ENCODE data around the gene RGL2. TPM values are rescaled to one million over a fixed set of nuclear protein-coding genes. Genes with fewer than 3 reads are reported as not detected.

The RGL2 gene
- total RNA-seq, 1 experiment from 2014 or later = 48.8 TPM

DNA sequence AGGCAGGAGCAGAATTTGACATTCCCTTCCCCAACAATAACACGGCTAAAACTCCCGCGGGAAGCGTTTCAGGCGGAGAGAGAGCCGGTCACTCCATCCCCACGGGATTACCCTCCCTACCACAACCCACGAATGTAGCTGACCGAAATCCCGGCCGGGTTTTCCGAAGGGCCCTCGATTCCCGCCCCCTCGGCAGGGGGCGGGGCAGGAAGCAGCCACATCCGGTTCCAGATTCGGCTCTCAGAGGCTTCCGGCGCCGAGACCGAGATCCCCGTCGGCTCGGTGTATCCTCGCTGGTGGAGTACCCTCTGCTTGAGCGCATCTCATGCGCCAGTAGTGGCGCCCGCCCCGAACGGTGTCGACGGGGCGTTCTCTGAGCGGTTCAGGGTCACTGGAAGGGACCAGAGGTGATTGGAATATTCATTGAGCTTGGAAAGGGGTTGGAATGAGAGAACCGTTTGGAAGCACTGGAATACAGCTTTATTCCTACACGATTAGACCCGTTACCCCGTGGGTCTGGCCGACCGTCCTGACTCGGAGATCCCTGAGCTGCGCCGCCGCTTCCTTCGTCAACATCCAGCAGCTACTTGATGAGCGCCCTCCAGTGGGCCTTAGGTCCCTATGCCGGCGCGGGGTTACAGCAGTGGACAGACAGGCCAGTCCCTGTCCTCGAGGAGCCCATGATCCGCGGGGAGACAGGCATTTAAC lies 649 bp upstream of the RGL2 start:
- Histone ChIP-seq H3K27me3 (replicated peaks; ENCODE audit: insufficient read depth, low read depth, low read length, poor library complexity) (no peaks in the 10 kb centered on the region), H3K4me1 (ENCODE audit: insufficient read depth, low read length, poor library complexity, severe bottlenecking) (peaks cover 6% of the 10 kb centered on the region), H3K36me3 (ENCODE audit: insufficient read depth, low read length, poor library complexity, severe bottlenecking) (peaks cover 15% of the 10 kb centered on the region), H3K4me3 (ENCODE audit: low read depth, low read length, poor library complexity, severe bottlenecking) (peak overlapping the region; percentile 75), H3K27ac (ENCODE audit: low read depth, low read length, poor library complexity, severe bottlenecking) (peak overlapping the region; percentile 92), H3K9me3 (ENCODE audit: low read depth, low read length, poor library complexity, severe bottlenecking) (no peaks in the 10 kb centered on the region)
- DNase-seq (ENCODE audit: low spot score) = peak; percentile 98
- no peak for TF ChIP-seq EZH2 (IDR thresholded peaks at IDR 0.05; ENCODE audit: borderline replicate concordance, low read depth, low read length, poor library complexity, severe bottlenecking)
- TF ChIP-seq, protein P1, sequence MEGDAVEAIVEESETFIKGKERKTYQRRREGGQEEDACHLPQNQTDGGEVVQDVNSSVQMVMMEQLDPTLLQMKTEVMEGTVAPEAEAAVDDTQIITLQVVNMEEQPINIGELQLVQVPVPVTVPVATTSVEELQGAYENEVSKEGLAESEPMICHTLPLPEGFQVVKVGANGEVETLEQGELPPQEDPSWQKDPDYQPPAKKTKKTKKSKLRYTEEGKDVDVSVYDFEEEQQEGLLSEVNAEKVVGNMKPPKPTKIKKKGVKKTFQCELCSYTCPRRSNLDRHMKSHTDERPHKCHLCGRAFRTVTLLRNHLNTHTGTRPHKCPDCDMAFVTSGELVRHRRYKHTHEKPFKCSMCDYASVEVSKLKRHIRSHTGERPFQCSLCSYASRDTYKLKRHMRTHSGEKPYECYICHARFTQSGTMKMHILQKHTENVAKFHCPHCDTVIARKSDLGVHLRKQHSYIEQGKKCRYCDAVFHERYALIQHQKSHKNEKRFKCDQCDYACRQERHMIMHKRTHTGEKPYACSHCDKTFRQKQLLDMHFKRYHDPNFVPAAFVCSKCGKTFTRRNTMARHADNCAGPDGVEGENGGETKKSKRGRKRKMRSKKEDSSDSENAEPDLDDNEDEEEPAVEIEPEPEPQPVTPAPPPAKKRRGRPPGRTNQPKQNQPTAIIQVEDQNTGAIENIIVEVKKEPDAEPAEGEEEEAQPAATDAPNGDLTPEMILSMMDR (conservative IDR thresholded peaks at IDR 0.05; ENCODE audit: low read depth, low read length) = peak; percentile 77
- BruUV-seq (replicated peaks) = TSS peak; percentile 80
- CTCF ChIA-PET = interaction anchor here (0.6 to 1.4 kb wide), 4 partner anchors 10 to 89 kb away, joined by 3 to 22 read pairs (median 5); partner anchors contain the start of genes PFDN6, WDR46 and ZBTB22
- intact Hi-C loops (cut with micrococcal nuclease; ENCODE audit: unreplicated experiment) = loop anchor here (1.0 to 5.0 kb wide), 3 partner anchors 15 to 128 kb away; partner anchors contain the start of genes HSD17B8, RXRB, SLC39A7 and TAPBP
- POLR2A ChIA-PET (ENCODE audit: low non-redundant PET) = interaction anchor here (0.5 to 0.9 kb wide), 2 partner anchors 18 to 1114 kb away, joined by 3 to 7 read pairs; partner anchors contain the start of gene ZBTB22

DNA sequence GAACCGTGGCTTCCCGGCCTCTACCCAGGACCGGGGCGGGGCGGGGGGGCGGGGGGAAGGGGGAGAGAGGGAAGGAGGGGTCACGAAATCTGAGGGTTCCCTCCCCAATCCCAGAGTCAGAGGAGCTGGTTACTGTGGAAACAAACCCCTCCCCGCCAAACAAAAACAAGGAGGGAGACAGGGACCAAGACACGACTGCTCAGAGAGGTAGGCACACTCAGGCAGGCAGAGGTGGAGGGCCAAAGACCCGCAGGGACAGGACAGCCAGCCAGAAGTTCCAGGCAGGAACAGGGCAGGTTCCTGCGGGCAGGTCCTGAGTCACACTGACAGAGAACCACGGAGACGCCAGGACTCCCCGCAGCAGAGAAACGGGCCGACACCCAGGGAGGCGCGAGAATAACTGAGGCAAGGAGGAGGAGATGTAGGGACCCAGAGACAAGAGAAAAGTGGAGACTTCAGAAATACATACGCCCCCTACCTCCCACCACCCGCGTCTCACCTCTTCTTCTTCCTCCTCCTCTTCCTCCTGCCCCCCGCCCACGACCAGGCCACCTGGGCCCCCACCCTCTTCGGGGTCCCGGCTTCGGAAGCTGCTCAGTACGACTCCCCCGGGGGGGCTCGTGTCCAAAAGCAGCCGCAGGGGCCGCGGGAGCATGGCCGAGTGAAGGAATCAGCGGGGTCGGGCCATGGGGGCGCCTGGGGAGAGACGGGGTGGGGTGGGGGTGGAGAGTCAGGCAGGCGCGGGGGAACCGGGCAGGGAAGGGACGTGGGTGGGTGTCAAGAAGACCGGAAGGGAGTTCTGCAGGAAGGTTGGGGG lies 578 bp downstream of the RGL2 start:
- no TSS peak for BruUV-seq (replicated peaks)

More for the DNA sequence above, 578 bp downstream of the RGL2 start:
- ChIA-PET POLR2A (ENCODE audit: low non-redundant PET) (no interaction called here), CTCF (interaction anchor here (0.6 kb wide), 1 partner anchor 1191 kb away, joined by 5 read pairs; no protein-coding TSS in a partner anchor)
- Histone ChIP-seq H3K9me3 (ENCODE audit: low read depth, low read length, poor library complexity, severe bottlenecking) (no peaks in the 10 kb centered on the region), H3K4me3 (ENCODE audit: low read depth, low read length, poor library complexity, severe bottlenecking) (peak overlapping the region; percentile 75), H3K27me3 (replicated peaks; ENCODE audit: insufficient read depth, low read depth, low read length, poor library complexity) (no peaks in the 10 kb centered on the region), H3K27ac (ENCODE audit: low read depth, low read length, poor library complexity, severe bottlenecking) (peak overlapping the region; percentile 92), H3K4me1 (ENCODE audit: insufficient read depth, low read length, poor library complexity, severe bottlenecking) (peaks cover 6% of the 10 kb centered on the region), H3K36me3 (ENCODE audit: insufficient read depth, low read length, poor library complexity, severe bottlenecking) (peaks cover 10% of the 10 kb centered on the region)
- TF ChIP-seq EZH2 (IDR thresholded peaks at IDR 0.05; ENCODE audit: borderline replicate concordance, low read depth, low read length, poor library complexity, severe bottlenecking) = no peak
- TF ChIP-seq, protein P1 (conservative IDR thresholded peaks at IDR 0.05; ENCODE audit: low read depth, low read length) = 0 out of 2 replicates have a peak, but pooled peaks have one; percentile 11
- intact Hi-C loops (cut with micrococcal nuclease; ENCODE audit: unreplicated experiment) = loop anchor here (5.0 kb wide), 2 partner anchors 96 to 129 kb away; partner anchors contain the start of genes HSD17B8, RXRB and SLC39A7
- DNase-seq (ENCODE audit: low spot score) = peak; percentile 89
